WI38 (cell line): ENCODE measurements around the gene CSAD.
A peak's percentile ranks its signal among the peaks of the same experiment; 100 is the strongest.

Source experiments
- H3K4me3 ChIP-seq: 2 replicates; pipeline ENCODE4 v1.5.1; 2011; ENCODE audit warnings: low read depth, mild to moderate bottlenecking, control low read depth, low read length
- CTCF ChIP-seq: IDR thresholded peaks from 2 replicates; pipeline ENCODE4 v1.5.1; 2012; ENCODE audit warnings: low read depth, mild to moderate bottlenecking, control low read depth, low read length

The CSAD gene

DNA sequence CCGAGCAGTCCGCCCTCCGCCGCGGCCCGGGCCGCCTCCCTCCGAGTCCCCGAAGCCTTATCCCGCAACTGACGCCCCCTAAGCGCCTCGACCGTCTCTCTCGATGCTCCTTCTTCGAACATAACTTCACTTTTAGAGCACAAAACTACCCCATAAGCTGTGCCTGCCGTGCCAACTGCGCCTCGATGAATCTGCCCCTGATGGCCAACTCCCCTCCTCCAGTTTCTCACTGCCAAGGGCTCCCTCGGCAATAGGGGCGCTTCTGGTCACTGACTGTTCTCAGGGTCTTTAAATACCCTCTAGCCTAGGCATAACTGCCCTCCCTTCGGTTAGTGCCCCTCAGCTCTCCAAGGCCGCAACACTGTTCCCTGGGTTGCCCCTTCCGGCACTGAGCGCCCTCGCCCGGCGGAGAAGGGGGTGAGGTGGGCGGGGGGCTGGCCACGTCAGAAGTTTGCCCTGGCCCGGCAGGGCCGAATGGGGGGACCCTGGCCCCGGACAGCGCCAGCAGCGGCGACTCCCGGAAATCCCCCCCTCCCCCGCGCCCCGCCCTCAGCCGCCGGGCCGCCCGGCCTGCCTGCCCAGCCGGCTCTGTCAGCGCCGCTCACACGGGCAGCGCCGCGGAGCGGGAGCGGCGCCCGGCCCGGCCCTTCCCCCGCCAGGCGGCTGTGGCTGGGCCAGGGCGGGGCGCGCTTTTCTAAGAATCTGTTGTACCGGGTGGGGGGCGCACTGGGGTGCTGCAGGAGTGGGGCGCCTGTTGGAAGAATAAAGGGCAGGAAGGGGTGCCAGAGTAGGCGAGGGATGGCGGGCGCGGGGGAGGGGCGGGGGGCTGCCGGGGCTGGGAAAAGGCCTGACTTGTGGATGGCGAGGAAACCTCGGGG lies 40.7 kb upstream of the CSAD start:
- TF ChIP-seq CTCF: 0 out of 2 replicates have a peak, but pooled peaks have one; percentile 5
- H3K4me3 ChIP-seq: peak overlapping the region; percentile 60

DNA sequence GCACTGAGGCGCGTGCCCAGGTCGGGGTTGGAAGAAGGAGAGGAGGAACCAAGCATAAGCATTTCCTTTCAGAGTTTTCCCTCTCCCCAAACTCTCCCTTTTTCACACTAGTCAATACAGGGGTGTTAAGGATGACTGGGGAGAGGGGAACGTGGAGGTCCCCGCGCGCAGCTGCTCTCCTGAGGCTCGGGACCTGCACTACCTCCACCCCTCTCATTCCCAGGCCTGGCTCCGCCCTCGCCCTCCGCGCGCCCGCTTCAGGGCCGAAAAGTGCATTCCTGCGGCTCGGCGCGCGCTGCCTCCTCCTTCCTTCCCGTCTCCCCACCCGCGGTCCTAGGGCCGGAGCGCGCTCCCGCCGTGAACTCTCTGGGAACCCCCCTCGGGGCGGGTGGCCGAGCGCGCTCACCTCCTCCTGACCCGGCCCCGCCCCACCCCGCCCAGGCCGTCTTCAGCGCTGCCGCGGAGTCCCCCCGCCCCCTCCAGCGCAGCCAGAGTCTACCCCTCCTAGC lies 40.0 kb upstream of the CSAD start:
- no peak for TF ChIP-seq CTCF
- H3K4me3 ChIP-seq: peak overlapping the region; percentile 70

DNA sequence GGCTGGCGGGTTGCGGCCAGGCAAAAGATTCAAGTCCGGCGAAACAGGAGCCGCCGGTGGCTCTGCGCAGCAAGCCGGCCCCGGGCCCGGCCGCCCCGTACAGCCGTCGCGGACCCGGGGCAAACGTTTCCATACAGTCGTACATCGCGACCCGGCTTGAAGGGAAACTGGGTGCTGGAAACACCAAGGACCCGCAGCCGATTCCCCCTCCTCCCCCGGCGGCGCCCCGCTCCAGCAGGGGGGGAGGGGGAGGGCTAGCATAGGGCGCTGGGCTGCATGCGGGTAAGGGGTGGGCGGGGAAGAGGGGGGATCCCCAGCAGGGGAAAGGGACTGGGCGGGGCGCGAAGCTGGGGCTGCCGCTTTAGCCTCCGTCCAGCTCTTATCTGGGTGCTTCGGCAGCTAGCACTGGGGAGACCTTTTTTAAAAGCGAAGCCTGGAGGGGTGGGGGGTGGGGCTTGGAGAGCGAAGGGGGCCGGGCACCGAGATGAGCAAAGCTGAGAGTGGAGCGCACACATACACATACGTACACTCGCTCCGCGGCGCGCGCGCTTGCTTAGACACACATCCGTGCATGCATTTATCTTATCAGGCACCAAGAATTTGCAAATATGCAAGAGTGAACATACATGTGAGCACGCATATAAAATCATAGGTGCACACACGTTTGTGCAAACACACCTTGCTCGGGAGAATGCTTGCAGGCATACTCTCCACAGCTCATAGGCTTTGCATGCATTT lies 39.4 kb upstream of the CSAD start:
- peak overlapping the region; percentile 70 for H3K4me3 ChIP-seq
- no peak for TF ChIP-seq CTCF

DNA sequence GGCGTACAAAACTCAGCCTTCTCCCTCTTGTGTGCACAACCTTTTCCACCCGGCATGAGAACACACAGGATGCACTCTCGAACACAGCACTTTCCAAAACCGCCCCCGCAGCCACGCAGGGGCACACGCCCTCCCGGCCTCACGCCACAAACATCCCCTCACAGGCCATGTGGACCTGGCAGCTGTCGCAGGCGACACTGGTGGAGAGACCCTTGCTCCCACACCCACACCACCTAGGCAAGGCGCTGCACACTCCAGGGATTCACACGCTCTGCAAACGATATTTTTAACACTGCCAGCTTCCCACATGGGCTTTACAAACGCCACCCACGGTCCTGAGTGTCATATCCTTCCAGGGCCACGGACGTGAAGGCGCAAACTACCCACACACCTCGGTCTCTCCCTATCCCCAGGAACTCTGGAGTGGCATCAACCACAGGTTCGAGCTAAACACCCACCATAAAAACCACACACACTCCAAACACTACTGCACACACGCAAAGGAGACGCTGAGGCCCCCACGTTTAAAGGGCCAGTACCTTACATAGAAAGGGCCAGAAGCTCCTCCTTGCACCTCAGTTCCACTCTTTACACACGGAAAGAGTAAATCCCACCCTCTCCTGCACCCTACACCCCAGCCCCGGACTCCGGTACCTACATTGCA lies 38.7 kb upstream of the CSAD start:
- TF ChIP-seq CTCF: no peak
- H3K4me3 ChIP-seq: peak overlapping the region; percentile 70

DNA sequence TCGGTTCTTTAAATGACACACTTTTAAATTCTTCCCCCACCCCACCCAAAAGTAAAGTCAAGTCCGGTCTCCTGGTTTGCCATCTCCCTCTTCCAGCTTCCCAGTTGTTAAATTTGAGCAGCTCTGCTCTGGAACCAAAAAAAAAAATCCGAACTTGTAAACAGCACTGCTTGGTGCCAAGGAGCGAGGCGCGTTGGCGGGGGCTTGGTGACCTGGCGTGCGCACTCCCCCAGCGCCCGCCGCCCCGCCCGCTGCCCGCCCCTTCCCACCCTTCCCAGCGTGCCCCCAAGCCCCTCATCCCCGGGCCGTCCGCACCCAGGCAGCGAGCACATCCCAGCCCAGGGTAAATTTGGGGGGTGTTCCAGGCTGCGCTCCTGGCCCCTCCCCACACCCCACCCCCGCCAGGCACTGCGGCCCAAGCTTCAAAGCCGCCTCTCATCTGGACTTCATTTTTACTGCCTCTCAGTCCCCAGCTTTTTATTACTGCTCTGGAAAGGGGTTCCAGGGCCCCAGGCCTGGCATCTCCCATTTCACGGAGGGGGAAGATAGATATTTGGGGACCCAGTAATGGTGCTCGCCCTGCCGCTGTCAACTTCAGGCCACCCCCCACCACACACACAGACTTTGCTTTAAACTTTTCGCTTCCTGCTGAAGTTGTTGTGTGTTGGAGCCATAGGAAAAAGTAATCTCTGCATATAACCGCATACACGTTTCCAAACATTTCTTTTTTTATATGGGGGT lies 38.0 kb upstream of the CSAD start:
- no peak for TF ChIP-seq CTCF

DNA sequence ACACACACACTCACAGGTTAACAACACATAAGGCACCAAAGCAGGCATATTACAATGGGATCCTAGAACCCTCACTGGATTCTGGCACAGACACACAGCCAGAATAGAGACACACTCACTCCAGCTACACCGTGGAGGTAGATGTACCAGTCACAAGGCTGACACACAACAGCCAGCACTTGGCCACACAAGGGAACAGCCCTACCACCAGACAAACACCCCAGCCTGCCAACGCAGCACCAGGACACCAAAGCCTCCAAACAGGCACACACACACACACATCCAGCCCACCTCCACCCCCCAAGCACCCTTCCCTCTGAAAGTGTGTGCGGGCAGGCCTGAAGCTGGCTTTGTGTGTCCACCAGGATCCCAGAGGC lies 37.2 kb upstream of the CSAD start:
- H3K4me3 ChIP-seq: peak overlapping the region; percentile 70
- no peak for TF ChIP-seq CTCF

More for the DNA sequence above, 38.0 kb upstream of the CSAD start:
- H3K4me3 ChIP-seq: peak overlapping the region; percentile 70
